A673 (cell line): Measurements from ENCODE around the gene ZBTB16.

Source experiments
- CTCF ChIP-seq: fragments of 300-800, 200-600 bp; sonication (generic); conservative IDR thresholded peaks from 2 replicates; pipeline ENCODE4 v1.5.1; 2017; ENCODE audit warnings: low read depth, mild to moderate bottlenecking, antibody characterized with exemption, low read length, moderate library complexity, mixed read lengths
- EZH2 ChIP-seq: fragments of 200-600 bp; sonication (generic); IDR thresholded peaks from 2 replicates; pipeline ENCODE4 v1.6.1; 2017; ENCODE audit warnings: borderline replicate concordance, low read depth, mild to moderate bottlenecking, mixed read lengths, antibody characterized with exemption, low read length; ENCODE audit not compliant: poor library complexity, severe bottlenecking

GRCh38 chr11:114209904-114210303, 150.4 kb downstream of the ZBTB16 start:
- TF ChIP-seq CTCF (no peak), EZH2 (no peak)
